NCI-H1694 (cell line): ENCODE results near the gene TMEM89.

Experiments used
- DNase-seq: peaks from one replicate; lab custom pipeline; 2025; lab: John Stamatoyannopoulos, UW

Gene TMEM89

GRCh38 chr3:48641396-48641795, 19.8 kb upstream of the TMEM89 start:
- DNase-seq, result no peak

GRCh38 chr3:48639944-48640606, 18.5 kb upstream of the TMEM89 start:
- DNase-seq, result no peak

GRCh38 chr3:48637305-48637704, 15.7 kb upstream of the TMEM89 start:
- DNase-seq, result no peak

GRCh38 chr3:48636149-48636655, 14.6 kb upstream of the TMEM89 start:
- no peak for DNase-seq

- peak; percentile 61 for DNase-seq
Observed at GRCh38 chr3:48635222-48636021, 13.9 kb upstream of the TMEM89 start, which contains the start of gene SLC26A6. Gene SLC26A6 (minus strand): TSS chr3:48635461. CDS start chr3:48635393, 68 bp downstream.

- DNase-seq, result no peak
Observed at GRCh38 chr3:48634661-48635221, 13.2 kb upstream of the TMEM89 start.

GRCh38 chr3:48633743-48634142, 12.2 kb upstream of the TMEM89 start:
- no peak for DNase-seq

GRCh38 chr3:48633256-48633655, 11.7 kb upstream of the TMEM89 start:
- DNase-seq, result no peak

- no peak for DNase-seq
Observed at GRCh38 chr3:48631516-48632448, 10.2 kb upstream of the TMEM89 start.

- DNase-seq, result no peak
Observed at GRCh38 chr3:48630833-48631232, 9.3 kb upstream of the TMEM89 start.

- DNase-seq, result no peak
Observed at GRCh38 chr3:48630407-48630806, 8.8 kb upstream of the TMEM89 start.

- no peak for DNase-seq
Observed at GRCh38 chr3:48629894-48630293, 8.3 kb upstream of the TMEM89 start.

GRCh38 chr3:48628277-48629017, 6.9 kb upstream of the TMEM89 start:
- DNase-seq, result no peak

- no peak for DNase-seq
Observed at GRCh38 chr3:48625600-48625999, 4.0 kb upstream of the TMEM89 start.

GRCh38 chr3:48624767-48625166, 3.2 kb upstream of the TMEM89 start:
- DNase-seq, result no peak

- no peak for DNase-seq
Observed at GRCh38 chr3:48623851-48624547, 2.4 kb upstream of the TMEM89 start.

GRCh38 chr3:48619541-48620524, 1.7 kb downstream of the TMEM89 start:
- no peak for DNase-seq

- no peak for DNase-seq
Observed at GRCh38 chr3:48617559-48617958, 4.0 kb downstream of the TMEM89 start.

- DNase-seq, result no peak
Observed at GRCh38 chr3:48614044-48614443, 7.5 kb downstream of the TMEM89 start.
